ENCODE measurements around the gene SCLT1. TPM values are rescaled to one million over a fixed set of nuclear protein-coding genes. Genes with fewer than 3 reads are reported as not detected.

The SCLT1 gene
- total and polyA plus RNA-seq, 2 of the 8 experiments (the other 6 are each of a cell fraction or from before 2014, with no cell fraction given): 4.8 to 13.1 TPM

DNA sequence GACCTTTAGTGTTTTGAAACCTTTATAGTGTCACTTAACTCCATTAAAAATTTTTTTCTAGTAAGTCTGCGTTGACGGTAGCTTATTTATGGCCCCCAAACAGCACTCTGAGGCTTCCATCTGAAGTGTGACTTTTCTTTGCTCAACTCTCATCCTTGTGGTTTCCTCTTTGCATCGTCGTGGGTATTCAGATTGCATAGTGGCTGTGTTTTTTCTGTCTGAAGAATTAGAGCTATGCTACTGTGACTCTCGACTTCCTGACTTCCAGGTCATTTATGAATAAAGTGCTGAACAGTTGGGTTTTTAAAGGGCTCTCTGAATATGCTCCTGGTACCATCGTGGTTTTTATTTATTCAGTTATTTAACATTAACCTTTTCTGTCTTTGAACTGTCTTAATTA lies 238.9 kb downstream of the SCLT1 start (continued):
- TF ChIP-seq RBBP5 (IDR thresholded peaks at IDR 0.05; ENCODE audit: borderline replicate concordance, low read depth, low read length): no peak
- no peak for TF ChIP-seq EGR1 (IDR thresholded peaks at IDR 0.05; ENCODE audit: borderline replicate concordance, low read depth, low read length)
- TF ChIP-seq CHD7 (IDR thresholded peaks at IDR 0.05; ENCODE audit: insufficient replicate concordance, low read length): no peak
- no peak for TF ChIP-seq HDAC2 (IDR thresholded peaks at IDR 0.05; ENCODE audit: borderline replicate concordance in 1 of 2, low read depth in 2 of 2, low read length in 2 of 2)
- TF ChIP-seq POLR2AphosphoS5 (IDR thresholded peaks at IDR 0.05; ENCODE audit: low read depth, low read length): no peak

Measured in H1 (cell line).